Stimulated activated CD8-positive, alpha-beta memory T cell treated with anti-CD3 and anti-CD28 coated beads, Interleukin-7, amount 100 ng/mL, for 1 hour (primary cell): ENCODE results near the gene C1orf56.

ENCODE experiments used
- DNase-seq, 2 donors: peaks; one replicate each; pipeline ENCODE4 v3.0.0-alpha.2; 2020; ENCODE audit warnings: low read depth in 2 of 2

The C1orf56 gene, protein sequence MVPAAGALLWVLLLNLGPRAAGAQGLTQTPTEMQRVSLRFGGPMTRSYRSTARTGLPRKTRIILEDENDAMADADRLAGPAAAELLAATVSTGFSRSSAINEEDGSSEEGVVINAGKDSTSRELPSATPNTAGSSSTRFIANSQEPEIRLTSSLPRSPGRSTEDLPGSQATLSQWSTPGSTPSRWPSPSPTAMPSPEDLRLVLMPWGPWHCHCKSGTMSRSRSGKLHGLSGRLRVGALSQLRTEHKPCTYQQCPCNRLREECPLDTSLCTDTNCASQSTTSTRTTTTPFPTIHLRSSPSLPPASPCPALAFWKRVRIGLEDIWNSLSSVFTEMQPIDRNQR

DNA sequence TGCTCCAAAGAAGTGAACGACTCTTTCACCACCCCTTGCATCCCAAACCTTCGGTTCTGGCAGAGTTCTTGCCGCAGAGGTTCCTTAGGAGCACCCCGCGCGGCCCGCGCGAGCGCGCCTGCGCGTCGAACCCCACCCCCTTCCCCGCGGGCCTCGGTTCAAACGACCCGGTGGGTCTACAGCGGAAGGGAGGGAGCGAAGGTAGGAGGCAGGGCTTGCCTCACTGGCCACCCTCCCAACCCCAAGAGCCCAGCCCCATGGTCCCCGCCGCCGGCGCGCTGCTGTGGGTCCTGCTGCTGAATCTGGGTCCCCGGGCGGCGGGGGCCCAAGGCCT is at the start of gene C1orf56:
Gene C1orf56, plus strand, starts transcription at position 161 of the 334 bp plus-strand sequence. Its CDS starts 97 bp downstream, at position 258.
- DNase-seq, result peak in 1 of 2 donors; percentile 37

DNA sequence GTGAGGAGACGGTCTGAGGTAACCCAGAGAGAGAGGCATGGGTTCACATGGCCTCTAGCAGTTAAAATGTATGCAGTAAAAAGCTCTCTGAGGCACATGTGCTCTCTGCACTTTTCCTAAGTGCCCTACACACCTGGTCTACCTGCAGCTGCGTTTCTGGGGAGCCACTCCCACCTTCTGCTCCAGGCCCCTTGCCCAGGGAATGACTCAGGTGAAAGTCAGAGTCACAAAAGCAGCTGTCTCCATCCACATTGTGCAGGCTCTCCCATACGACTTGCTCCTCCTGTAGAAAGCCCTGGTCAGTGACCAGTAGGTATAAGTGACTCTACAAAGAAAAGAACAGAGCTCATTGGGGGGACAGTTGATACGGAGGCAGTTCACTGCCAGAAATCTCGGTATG is 49.6 kb upstream of the C1orf56 start:
- no peak for DNase-seq

- no peak for DNase-seq
Measured at GRCh38 chr1:150999051-150999674, 48.4 kb upstream of the C1orf56 start.

DNA sequence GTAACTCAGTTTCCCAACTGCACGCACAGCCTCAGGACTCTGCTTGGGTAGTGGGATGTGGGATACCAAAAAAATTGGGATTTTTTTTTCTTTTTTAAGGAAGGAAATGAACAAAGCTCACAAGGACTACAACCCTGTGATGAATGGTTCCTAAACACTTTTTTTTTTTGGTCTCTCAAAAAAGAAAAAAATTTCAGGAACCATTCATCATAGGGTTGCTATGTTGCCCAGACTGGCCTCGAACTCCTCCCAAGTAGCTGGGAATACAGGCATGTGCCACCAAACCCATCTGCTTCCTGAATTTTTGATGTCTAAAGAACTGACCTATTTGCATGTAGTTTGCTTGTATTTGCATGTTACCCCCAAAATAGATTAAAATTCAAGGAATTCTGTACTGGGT is 47.6 kb upstream of the C1orf56 start:
- DNase-seq, result no peak

- DNase-seq, result no peak
Measured at GRCh38 chr1:151000408-151000807, 47.1 kb upstream of the C1orf56 start.

- no peak for DNase-seq
Measured at GRCh38 chr1:151001602-151002001, 45.9 kb upstream of the C1orf56 start.

DNA sequence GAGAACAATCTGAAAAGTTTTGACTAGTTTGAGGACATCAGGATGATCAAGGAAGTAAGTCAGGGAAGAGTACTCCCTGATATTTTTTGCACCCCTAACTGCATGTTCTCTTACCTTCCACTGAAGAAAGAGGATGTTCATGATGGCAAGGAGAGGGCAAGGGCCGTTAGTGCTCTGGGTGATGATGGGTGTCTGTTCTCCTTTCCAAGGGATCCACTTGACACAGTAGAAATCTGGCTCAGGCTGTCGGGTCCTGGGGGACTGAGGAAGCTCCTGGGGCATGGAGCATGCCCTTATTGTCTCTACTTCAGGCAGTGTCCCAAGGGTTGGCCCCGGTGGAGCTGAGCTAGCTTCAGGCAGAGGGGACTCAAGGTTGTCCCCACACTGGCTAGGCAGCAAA is 45.5 kb upstream of the C1orf56 start:
- DNase-seq, result no peak

- DNase-seq, result no peak
Measured at GRCh38 chr1:151002611-151003010, 44.9 kb upstream of the C1orf56 start.

GRCh38 chr1:151003180-151003579 is 44.4 kb upstream of the C1orf56 start:
- no peak for DNase-seq

GRCh38 chr1:151005729-151006319 is 41.7 kb upstream of the C1orf56 start:
- DNase-seq, result no peak

DNA sequence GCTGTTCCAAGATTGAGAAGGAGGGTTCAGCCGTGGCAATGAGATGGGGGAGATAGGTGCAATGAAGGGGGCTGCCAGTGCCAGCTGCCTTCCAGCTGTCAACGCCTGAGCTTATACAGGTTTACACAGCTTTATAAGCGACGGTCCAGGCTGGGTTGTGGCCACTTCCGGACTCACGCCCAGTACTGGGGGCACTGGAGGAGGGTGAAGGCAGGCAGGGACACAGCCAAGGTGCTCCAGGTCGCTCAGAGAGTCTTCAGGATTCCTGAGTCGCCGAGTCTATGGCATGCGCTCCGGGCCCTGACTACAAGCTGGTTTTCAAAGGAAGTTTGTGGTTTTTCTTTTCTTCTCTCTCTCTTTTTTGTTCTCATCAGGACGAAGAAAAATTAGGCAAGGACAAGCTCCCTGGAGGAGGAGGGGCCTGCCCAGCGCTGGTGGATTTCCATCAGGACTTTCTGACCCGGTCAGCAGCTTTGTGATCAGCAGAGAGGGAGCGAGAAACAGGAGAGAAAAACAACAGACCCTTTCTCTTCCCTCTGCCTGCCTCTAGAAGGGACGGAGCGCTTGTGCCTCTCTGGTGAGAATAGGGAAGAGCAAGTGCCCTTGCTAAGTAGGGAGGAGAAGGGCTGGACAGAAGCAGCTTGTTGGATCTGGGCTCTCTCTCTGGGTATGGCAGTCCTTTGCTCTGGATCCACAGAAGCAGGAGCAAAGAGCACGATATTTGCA is 41.1 kb upstream of the C1orf56 start, which contains the start of gene MINDY1:
Gene MINDY1, minus strand, starts transcription at position 576 of the 726 bp plus-strand sequence. CDS start 4,285 bp downstream, outside the sequence.
- DNase-seq, result no peak

DNA sequence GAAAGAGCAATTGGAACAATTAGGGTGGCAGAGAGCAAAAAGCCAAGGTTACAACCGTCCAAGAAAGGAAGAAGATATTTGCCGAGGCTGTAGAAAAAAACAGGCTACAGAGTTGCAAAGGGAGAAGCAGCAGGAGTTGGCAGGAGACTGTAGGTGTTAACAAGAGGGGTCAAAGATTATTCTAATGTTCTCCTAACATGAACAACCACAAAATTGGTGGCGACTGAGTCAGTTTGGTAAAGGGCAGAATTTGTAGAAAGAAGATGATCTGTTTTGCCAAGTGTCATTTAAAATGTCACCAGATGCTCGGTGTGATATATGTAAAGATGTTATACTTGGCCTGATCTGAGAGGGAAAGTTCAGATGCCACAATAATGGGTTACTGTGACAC is 39.7 kb upstream of the C1orf56 start:
- no peak for DNase-seq

DNA sequence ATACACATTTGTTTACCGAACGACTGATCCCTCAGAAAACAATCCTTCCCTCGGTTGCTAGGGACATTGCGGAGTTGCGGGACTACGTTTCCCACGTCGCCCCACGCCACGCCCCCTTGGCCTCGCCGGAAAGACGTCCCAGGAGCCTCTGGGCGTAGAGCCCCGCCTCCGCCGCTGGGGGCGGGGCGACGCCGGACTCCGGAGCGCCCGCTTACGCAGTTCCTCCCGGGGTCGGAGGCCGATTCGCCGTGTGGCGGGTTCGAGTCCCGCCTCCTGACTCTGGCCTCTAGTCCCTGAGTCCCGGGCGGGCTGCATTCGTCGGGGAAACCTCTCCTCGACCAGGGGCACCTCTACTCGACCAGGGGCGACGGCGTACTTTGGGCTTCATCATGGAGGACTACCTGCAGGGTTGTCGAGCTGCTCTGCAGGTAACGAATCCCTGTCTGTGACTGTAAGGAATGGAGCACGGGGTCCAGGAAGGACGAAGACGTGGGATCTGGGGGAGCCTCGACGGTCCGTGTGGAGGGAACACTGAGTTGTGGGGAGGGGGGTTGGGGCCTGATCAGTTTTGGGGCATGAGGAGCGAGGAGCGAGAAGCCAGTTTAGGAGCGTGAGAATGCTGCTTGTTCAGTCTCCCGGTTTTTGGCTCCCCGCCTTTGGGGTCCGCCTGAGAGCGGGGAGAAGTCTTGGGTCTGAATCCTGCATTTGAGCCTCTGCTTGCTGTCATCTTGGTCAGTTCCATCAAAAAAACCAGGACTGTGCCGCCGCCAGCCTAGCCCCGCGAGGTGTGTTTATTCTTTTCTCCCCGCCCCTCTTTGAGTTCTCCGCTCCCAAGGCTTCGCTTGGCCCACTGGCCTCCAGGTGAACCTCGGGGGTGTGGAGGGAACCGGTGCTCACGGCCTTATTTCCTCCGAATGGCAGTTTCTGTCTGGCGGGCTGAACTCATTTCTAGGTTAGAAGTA is 39.0 kb upstream of the C1orf56 start, which contains the start of gene PRUNE1:
Gene PRUNE1, plus strand, starts transcription at position 206 of the 962 bp plus-strand sequence. Its CDS starts 184 bp downstream, at position 390.
- peak; percentile 90 to 93 for DNase-seq

DNA sequence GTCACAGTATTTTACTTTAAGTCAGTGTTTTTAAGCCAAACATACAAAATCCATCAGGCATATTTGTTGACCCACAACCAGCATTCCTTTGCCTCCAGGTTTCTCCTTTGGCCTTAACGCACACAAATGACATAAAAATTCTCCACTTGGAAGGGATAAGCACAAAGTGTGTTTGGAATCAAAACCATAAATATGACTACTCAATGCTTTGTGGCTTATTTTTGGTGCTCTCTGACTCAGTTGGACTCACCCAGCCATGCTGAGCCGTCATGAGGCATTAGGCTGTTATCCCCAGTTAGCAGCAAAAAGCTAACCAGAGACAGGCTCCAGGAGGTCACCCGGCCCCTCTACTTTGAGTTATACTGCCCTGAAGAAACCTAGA is 38.4 kb upstream of the C1orf56 start:
- DNase-seq, result no peak

DNA sequence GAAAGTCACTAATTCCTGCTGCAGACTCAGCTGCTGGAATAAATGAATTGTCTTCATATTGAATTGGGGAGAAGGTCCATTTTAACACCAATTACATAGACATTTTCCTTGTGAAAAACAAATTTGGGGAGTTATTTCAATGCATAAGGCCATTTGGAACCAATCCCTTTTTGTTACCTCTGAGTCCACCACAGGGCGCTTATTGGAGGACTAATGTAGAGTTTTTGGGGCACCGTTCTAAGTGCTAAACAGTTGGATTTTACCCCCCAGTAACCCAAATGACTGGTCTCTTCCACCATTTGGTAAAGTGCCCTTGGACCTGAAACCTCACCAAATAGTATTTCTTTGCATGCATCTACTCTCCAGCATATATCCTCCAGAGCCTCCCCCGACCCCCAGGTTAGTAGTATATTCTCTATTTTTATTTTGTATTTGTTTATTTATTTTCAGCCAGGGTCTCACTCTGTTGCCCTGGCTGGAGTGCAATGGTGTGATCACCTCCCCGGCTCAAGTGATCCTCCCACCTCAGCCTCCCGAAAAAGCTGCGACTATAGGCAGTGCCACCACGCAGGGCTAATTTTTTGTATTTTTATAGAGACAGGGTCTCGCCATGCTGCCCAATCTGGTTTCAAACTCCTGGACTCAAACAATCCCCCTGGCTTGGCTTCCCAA is 37.7 kb upstream of the C1orf56 start:
- DNase-seq, result no peak

GRCh38 chr1:151010346-151010726 is 37.2 kb upstream of the C1orf56 start:
- DNase-seq, result no peak

- no peak for DNase-seq
Measured at GRCh38 chr1:151011154-151011850, 36.2 kb upstream of the C1orf56 start.

- no peak for DNase-seq
Measured at GRCh38 chr1:151012684-151013471, 34.7 kb upstream of the C1orf56 start.

DNA sequence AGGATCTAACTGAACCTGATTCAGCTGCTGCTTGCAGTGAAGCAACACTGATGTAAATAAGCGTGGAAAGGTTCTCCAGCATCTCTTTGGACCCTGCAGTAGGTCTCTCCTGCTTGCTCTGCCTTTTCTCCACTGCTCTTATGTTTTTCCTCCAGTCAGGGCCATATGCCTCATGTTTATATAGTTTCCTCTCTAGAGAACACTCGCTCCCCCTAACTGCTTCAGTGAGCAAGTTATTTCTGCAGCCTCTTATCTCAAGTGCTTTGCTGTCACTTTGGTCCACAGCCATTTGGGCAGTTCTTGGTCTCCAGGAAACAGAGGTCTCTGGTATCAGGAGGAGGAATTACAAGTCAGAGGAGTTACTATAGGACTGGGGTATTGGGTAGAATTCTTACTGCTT is 34.0 kb upstream of the C1orf56 start:
- DNase-seq, result no peak
